GM15510 (cell line): ENCODE results near the gene NDUFS6.

ENCODE experiments used
- POLR2A ChIP-seq: IDR thresholded peaks from 3 replicates; pipeline ENCODE4 v1.6.1; 2011; ENCODE audit warnings: borderline replicate concordance; ENCODE audit not compliant: insufficient read length; ENCODE audit errors: extremely low read depth

The NDUFS6 gene

GRCh38 chr5:1762883-1763547 lies 38.2 kb upstream of the NDUFS6 start:
- TF ChIP-seq POLR2A: no peak

- no peak for TF ChIP-seq POLR2A
Measured at GRCh38 chr5:1763548-1763911, 37.7 kb upstream of the NDUFS6 start.

GRCh38 chr5:1763960-1764605 lies 37.1 kb upstream of the NDUFS6 start:
- TF ChIP-seq POLR2A: no peak

- TF ChIP-seq POLR2A: no peak
Measured at GRCh38 chr5:1764606-1764960, 36.6 kb upstream of the NDUFS6 start.

- TF ChIP-seq POLR2A: no peak
Measured at GRCh38 chr5:1765141-1765879, 35.9 kb upstream of the NDUFS6 start.

- no peak for TF ChIP-seq POLR2A
Measured at GRCh38 chr5:1765880-1766235, 35.3 kb upstream of the NDUFS6 start.

GRCh38 chr5:1767524-1768282 lies 33.5 kb upstream of the NDUFS6 start:
- no peak for TF ChIP-seq POLR2A

GRCh38 chr5:1768283-1769000 lies 32.8 kb upstream of the NDUFS6 start:
- no peak for TF ChIP-seq POLR2A

GRCh38 chr5:1769017-1769640 lies 32.1 kb upstream of the NDUFS6 start:
- TF ChIP-seq POLR2A: no peak

GRCh38 chr5:1769752-1770442 lies 31.3 kb upstream of the NDUFS6 start:
- TF ChIP-seq POLR2A: no peak

GRCh38 chr5:1770443-1770802 lies 30.8 kb upstream of the NDUFS6 start:
- TF ChIP-seq POLR2A: no peak

- TF ChIP-seq POLR2A: no peak
Measured at GRCh38 chr5:1771149-1772065, 29.8 kb upstream of the NDUFS6 start.

- TF ChIP-seq POLR2A: no peak
Measured at GRCh38 chr5:1772634-1773033, 28.6 kb upstream of the NDUFS6 start.
